PFSK-1 (cell line): ENCODE data around the gene MKRN3.

Source experiments
- FOXP2 ChIP-seq: optimal IDR thresholded peaks from 2 replicates; pipeline ENCODE3; 2011; ENCODE audit warnings: borderline replicate concordance, control low read depth, inconsistent platforms; ENCODE audit not compliant: insufficient read depth; ENCODE audit errors: extremely low read length, extremely low read depth
- POLR2AphosphoS5 ChIP-seq: IDR thresholded peaks from 2 replicates; pipeline ENCODE4 v1.6.1; 2012; ENCODE audit warnings: low read depth, mild to moderate bottlenecking, control low read depth, low read length, moderate library complexity
- SIN3A ChIP-seq: IDR thresholded peaks from 2 replicates; pipeline ENCODE4 v1.6.1; 2012; ENCODE audit warnings: mild to moderate bottlenecking, low read length, moderate library complexity, borderline replicate concordance; ENCODE audit not compliant: insufficient read depth
- TAF1 ChIP-seq: IDR thresholded peaks from 2 replicates; pipeline ENCODE4 v1.6.1; 2012; ENCODE audit warnings: low read length, control low read depth, borderline replicate concordance; ENCODE audit not compliant: insufficient read depth
- TF ChIP-seq, protein P1 (sequence below), 2 experiments: IDR thresholded peaks; 2 replicates each; pipeline versions ENCODE4 v1.6.1 to v1.8.0; 2011 to 2012; ENCODE audit warnings: low read depth in 2 of 2, low read length in 2 of 2, control low read depth in 1 of 2, inconsistent platforms in 1 of 2, mild to moderate bottlenecking in 1 of 2, moderate library complexity in 1 of 2; ENCODE audit not compliant: insufficient read depth in 1 of 2

MKRN3 gene

DNA sequence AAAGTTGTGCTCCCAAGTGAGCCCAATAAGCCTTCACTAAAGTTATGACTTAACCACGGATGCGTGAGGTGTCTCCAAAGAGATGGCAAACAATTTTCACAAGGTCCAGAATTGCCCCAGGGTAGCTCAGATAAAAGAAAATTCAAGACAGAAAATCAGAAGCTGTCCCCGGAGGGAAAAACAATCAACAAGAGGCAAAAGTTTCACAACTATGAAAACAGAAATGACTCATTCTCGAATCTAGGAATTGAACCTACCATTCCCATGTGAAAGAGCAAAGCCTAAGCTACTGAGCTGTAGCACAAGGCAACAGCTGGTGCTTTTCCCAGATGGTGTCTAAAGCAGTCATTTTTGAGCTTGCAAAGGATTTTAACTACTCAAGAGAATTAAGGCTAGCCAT is 33.5 kb upstream of the MKRN3 start:
- TF ChIP-seq, protein P1, sequence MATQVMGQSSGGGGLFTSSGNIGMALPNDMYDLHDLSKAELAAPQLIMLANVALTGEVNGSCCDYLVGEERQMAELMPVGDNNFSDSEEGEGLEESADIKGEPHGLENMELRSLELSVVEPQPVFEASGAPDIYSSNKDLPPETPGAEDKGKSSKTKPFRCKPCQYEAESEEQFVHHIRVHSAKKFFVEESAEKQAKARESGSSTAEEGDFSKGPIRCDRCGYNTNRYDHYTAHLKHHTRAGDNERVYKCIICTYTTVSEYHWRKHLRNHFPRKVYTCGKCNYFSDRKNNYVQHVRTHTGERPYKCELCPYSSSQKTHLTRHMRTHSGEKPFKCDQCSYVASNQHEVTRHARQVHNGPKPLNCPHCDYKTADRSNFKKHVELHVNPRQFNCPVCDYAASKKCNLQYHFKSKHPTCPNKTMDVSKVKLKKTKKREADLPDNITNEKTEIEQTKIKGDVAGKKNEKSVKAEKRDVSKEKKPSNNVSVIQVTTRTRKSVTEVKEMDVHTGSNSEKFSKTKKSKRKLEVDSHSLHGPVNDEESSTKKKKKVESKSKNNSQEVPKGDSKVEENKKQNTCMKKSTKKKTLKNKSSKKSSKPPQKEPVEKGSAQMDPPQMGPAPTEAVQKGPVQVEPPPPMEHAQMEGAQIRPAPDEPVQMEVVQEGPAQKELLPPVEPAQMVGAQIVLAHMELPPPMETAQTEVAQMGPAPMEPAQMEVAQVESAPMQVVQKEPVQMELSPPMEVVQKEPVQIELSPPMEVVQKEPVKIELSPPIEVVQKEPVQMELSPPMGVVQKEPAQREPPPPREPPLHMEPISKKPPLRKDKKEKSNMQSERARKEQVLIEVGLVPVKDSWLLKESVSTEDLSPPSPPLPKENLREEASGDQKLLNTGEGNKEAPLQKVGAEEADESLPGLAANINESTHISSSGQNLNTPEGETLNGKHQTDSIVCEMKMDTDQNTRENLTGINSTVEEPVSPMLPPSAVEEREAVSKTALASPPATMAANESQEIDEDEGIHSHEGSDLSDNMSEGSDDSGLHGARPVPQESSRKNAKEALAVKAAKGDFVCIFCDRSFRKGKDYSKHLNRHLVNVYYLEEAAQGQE (IDR thresholded peaks at IDR 0.05; ENCODE audit: insufficient read depth in 1 of 2, low read depth in 2 of 2, low read length in 2 of 2): no peak
- no peak for TF ChIP-seq FOXP2
- no peak for TF ChIP-seq TAF1
- no peak for TF ChIP-seq SIN3A
- TF ChIP-seq POLR2AphosphoS5: no peak

DNA sequence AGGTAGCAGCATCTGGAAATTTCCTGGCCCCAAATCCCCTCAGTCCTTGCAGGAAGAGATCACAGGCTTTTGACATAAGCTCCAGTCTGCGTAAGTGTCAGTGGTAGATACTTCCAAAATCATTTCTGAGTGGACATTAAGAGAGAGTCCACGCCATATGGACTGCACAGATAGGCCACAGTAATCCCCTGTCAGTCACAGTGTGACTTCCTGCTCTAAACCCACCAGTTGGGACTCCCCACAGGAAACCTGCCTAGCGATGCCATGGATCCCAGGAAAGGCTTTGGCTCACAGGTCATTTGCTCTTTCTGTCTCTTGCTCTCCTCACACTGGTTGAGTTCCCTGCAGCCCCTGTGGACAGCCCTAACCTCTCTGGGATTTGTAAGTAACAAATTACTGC is 28.8 kb upstream of the MKRN3 start:
- no peak for TF ChIP-seq SIN3A
- no peak for TF ChIP-seq POLR2AphosphoS5
- no peak for TF ChIP-seq FOXP2
- TF ChIP-seq, protein P1 (IDR thresholded peaks at IDR 0.05; ENCODE audit: insufficient read depth in 1 of 2, low read depth in 2 of 2, low read length in 2 of 2): no peak
- no peak for TF ChIP-seq TAF1

DNA sequence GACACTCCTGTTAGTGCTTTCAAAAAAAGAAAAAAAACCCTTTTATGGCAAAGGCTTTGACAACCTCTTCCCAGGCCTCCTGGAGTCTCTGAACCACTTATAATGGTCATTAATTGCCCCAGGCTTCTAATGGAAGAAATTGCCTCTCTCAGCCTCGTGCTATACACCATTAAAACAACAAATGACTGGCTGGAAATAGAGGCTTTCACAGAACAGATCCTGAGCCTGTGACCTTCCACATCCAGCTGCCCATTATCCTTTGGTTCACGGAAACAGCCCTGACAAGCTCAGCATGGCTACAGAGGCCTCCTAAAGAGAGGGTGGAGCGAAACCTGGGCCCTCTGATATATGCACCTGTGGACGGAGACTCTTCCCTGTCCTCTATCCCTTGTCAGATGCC is 26.8 kb upstream of the MKRN3 start:
- TF ChIP-seq FOXP2 (no peak), POLR2AphosphoS5 (no peak), SIN3A (no peak)
- TF ChIP-seq, protein P1 (IDR thresholded peaks at IDR 0.05; ENCODE audit: insufficient read depth in 1 of 2, low read depth in 2 of 2, low read length in 2 of 2): no peak

DNA sequence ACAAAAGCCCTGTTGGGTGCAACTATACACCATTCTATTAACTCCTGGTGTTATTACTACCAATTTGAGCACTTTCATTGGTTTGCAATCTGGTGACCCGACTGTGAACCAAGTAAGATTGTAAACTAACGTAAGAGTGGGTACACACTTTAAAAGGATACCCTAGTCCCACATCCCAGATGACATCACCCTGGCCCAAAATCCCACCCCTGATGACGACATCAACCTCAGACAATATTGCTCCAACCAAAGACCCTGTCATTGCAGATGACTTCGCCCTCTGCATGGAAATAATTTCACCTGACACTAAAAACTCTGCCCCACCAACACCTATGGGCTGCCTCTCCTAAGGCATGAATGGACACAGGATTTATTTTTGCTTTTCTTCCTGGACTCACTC is 25.6 kb upstream of the MKRN3 start:
- no peak for TF ChIP-seq FOXP2
- TF ChIP-seq, protein P1 (IDR thresholded peaks at IDR 0.05; ENCODE audit: insufficient read depth in 1 of 2, low read depth in 2 of 2, low read length in 2 of 2): no peak
- no peak for TF ChIP-seq SIN3A
- no peak for TF ChIP-seq TAF1
- TF ChIP-seq POLR2AphosphoS5: no peak

DNA sequence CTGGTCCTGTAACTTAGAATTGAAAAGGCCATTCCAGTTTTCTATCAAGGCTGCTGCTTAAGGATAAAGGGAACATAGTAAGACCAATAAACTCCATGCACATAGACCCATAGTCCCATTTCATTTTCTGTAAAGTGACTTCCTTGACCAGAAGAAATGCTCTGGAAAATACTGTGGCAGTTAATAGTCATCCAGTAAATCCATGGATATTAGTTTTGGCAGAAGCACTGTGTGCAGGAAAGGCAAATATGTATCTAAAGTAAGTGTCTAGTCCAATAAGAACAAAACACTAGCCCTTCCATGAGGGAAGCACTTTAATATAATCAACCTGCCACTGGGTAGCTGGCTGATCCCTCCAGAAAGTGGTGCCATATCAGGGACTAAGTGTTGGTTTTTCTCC is 19.3 kb upstream of the MKRN3 start:
- TF ChIP-seq, protein P1 (IDR thresholded peaks at IDR 0.05; ENCODE audit: insufficient read depth in 1 of 2, low read depth in 2 of 2, low read length in 2 of 2): no peak
- TF ChIP-seq FOXP2 (no peak), SIN3A (no peak), TAF1 (no peak), POLR2AphosphoS5 (no peak)
